RWPE2 (cell line): Measurements from ENCODE around the gene COL4A1.

ENCODE experiments used
- ATAC-seq: fragments of 200-7000 bp; cut with Tn5 transposase; 3 replicates; pipeline ENCODE4 v1.9.1; 2021; ENCODE audit warnings: low read depth
- DNase-seq: peaks from one replicate; pipeline ENCODE4 v3.0.0-alpha.2; 2020; ENCODE audit warnings: low spot score
- H3K27ac ChIP-seq: fragments of 450-650 bp; 2 replicates; pipeline ENCODE4 v1.5.1; 2017; ENCODE audit warnings: mild to moderate bottlenecking; ENCODE audit not compliant: poor library complexity, severe bottlenecking
- H3K27me3 ChIP-seq: fragments of 250-450 bp; sonication (Bioruptor Pico); 2 replicates; pipeline ENCODE4 v1.5.1; 2021; ENCODE audit warnings: mild to moderate bottlenecking, moderate library complexity; ENCODE audit not compliant: insufficient read depth, poor library complexity, severe bottlenecking
- H3K36me3 ChIP-seq: fragments of 250-450 bp; sonication (Bioruptor Pico); 2 replicates; pipeline ENCODE4 v1.5.1; 2020; ENCODE audit warnings: low read depth, mild to moderate bottlenecking, moderate library complexity
- H3K4me1 ChIP-seq: fragments of 250-450 bp; sonication (Bioruptor Pico); 2 replicates; pipeline ENCODE4 v1.5.1; 2021; ENCODE audit warnings: mild to moderate bottlenecking, moderate library complexity; ENCODE audit not compliant: insufficient read depth, poor library complexity, severe bottlenecking
- H3K4me3 ChIP-seq: fragments of 250-450 bp; sonication (Bioruptor Pico); 2 replicates; pipeline ENCODE4 v1.5.1; 2021; ENCODE audit warnings: mild to moderate bottlenecking, moderate library complexity; ENCODE audit not compliant: severe bottlenecking
- H3K9me3 ChIP-seq: fragments of 250-450 bp; sonication (Bioruptor Pico); 2 replicates; pipeline ENCODE4 v1.5.1; 2021; ENCODE audit warnings: mild to moderate bottlenecking, moderate library complexity; ENCODE audit not compliant: severe bottlenecking
- CTCF ChIP-seq: fragments of 450-650 bp; IDR thresholded peaks from one replicate; pipeline ENCODE4 v1.5.1; 2017; ENCODE audit warnings: mild to moderate bottlenecking, moderate library complexity; ENCODE audit not compliant: poor library complexity, severe bottlenecking

Gene COL4A1

GRCh38 chr13:110265341-110265681 is 41.6 kb downstream of the COL4A1 start:
- Histone ChIP-seq H3K4me1 (peaks cover 5% of the 10 kb centered on the region), H3K9me3 (no peaks in the 10 kb centered on the region), H3K27me3 (no peaks in the 10 kb centered on the region), H3K27ac (no peak overlapping the region), H3K36me3 (peaks cover 8% of the 10 kb centered on the region; the same call in 1 of the 2 replicates), H3K4me3 (no peak overlapping the region)
- TF ChIP-seq CTCF: no peak
- no peak for DNase-seq
- ATAC-seq: no peak

GRCh38 chr13:110264685-110265275 is 42.2 kb downstream of the COL4A1 start:
- no peaks in the 10 kb centered on the region for H3K9me3 ChIP-seq
- no peak for ATAC-seq
- H3K4me1 ChIP-seq: peaks cover 10% of the 10 kb centered on the region
- no peak for TF ChIP-seq CTCF
- H3K4me3 ChIP-seq: no peak overlapping the region
- H3K27ac ChIP-seq: peak overlapping the region; percentile 5
- H3K27me3 ChIP-seq: no peaks in the 10 kb centered on the region
- no peak for DNase-seq
- peaks cover 8% of the 10 kb centered on the region; the same call in 1 of the 2 replicates for H3K36me3 ChIP-seq

GRCh38 chr13:110263888-110264287 is 43.1 kb downstream of the COL4A1 start:
- H3K4me1 ChIP-seq: peaks cover 19% of the 10 kb centered on the region
- no peak for TF ChIP-seq CTCF

GRCh38 chr13:110263404-110263803 is 43.6 kb downstream of the COL4A1 start:
- DNase-seq (no peak), ATAC-seq (no peak)
- no peaks in the 10 kb centered on the region; the same call in 1 of the 2 replicates for H3K36me3 ChIP-seq
- H3K4me3 ChIP-seq: no peak overlapping the region
- no peak overlapping the region for H3K27ac ChIP-seq
- no peak for TF ChIP-seq CTCF
- peaks cover 22% of the 10 kb centered on the region for H3K4me1 ChIP-seq
- H3K27me3 ChIP-seq: no peaks in the 10 kb centered on the region
- no peaks in the 10 kb centered on the region for H3K9me3 ChIP-seq

More at GRCh38 chr13:110263888-110264287, 43.1 kb downstream of the COL4A1 start:
- Histone ChIP-seq H3K4me3 (no peak overlapping the region), H3K27ac (peak overlapping the region; percentile 5), H3K27me3 (no peaks in the 10 kb centered on the region), H3K36me3 (peaks cover 4% of the 10 kb centered on the region; the same call in 1 of the 2 replicates), H3K9me3 (no peaks in the 10 kb centered on the region)
- ATAC-seq (no peak), DNase-seq (no peak)

- ATAC-seq: no peak
Observed at GRCh38 chr13:110262508-110263291, 44.3 kb downstream of the COL4A1 start.

More at GRCh38 chr13:110262508-110263291, 44.3 kb downstream of the COL4A1 start:
- H3K27ac ChIP-seq: peak overlapping the region; percentile 76
- no peaks in the 10 kb centered on the region for H3K9me3 ChIP-seq
- H3K4me1 ChIP-seq: peaks cover 26% of the 10 kb centered on the region
- DNase-seq: no peak
- no peak for TF ChIP-seq CTCF
- H3K27me3 ChIP-seq: no peaks in the 10 kb centered on the region
- H3K36me3 ChIP-seq: no peaks in the 10 kb centered on the region; the same call in 1 of the 2 replicates
- H3K4me3 ChIP-seq: no peak overlapping the region
